ENCODE results near the gene PLAC8.

- TF ChIP-seq EZH2 (optimal IDR thresholded peaks at IDR 0.05; ENCODE audit: low read depth, low read length), result no peak
- TF ChIP-seq CTCF (IDR thresholded peaks at IDR 0.05; ENCODE audit: low read length), result no peak
- TF ChIP-seq EZH2phosphoT487 (IDR thresholded peaks at IDR 0.05; ENCODE audit: low read length), result no peak
These were observed 4.9 kb downstream of the PLAC8 start for GRCh38 chr4:83109480-83110222.
